T-cell (primary cell): ENCODE measurements around the gene DCP1B. TPM values are rescaled to one million over a fixed set of nuclear protein-coding genes. Genes with fewer than 3 reads are reported as not detected.

Experiments
- ATAC-seq, 4 experiments: fragments of 200-7000 bp in 3 of 4; fragments of 150-1000 bp in 1 of 4; cut with Tn5 transposase; replicated peaks in 1 of 4; 1 replicate in 3 of 4; 2 replicates in 1 of 4; pipeline ENCODE4 v1.10.0; 2021; ENCODE audit warnings: moderate library complexity in 3 of 4, mild to moderate bottlenecking in 2 of 4, moderate number of reproducible peaks in 1 of 4
- CTCF ChIA-PET, 2 donors: fragments of 300-600 bp; sonication (Branson Sonifier 250); formaldehyde crosslinking; loops; one replicate each; lab custom pipeline; 2022; ENCODE audit warnings: antibody characterized with exemption in 2 of 2; lab: Charles Lee
- POLR2A ChIA-PET, 2 donors: fragments of 300-600 bp; sonication (Branson Sonifier 250); formaldehyde crosslinking; loops; one replicate each; lab custom pipeline; 2022; ENCODE audit warnings: antibody characterized with exemption in 2 of 2; lab: Charles Lee
- DNase-seq, 35 experiments: peaks; one replicate each; pipeline versions ENCODE4 v3.0.0 to v3.0.0-alpha.2; 2013 to 2023
- H3K27ac ChIP-seq: one replicate; pipeline ENCODE4 v1.5.1; 2013; ENCODE audit warnings: low read length
- H3K27me3 ChIP-seq, 2 experiments: replicated peaks in 1 of 2; 1 replicate in 1 of 2; 2 replicates in 1 of 2; pipeline versions ENCODE4 v1.6.1 to v1.7.0; 2013; ENCODE audit warnings: low read length in 1 of 2, mixed read lengths in 1 of 2; ENCODE audit not compliant: control insufficient read depth in 2 of 2, insufficient read depth in 2 of 2; ENCODE audit errors: extremely low read depth in 1 of 2
- H3K36me3 ChIP-seq, 2 donors: 1 replicate in 1 of 2; 2 replicates in 1 of 2; pipeline versions ENCODE4 v1.6.1 to v1.7.0; 2013; ENCODE audit warnings: low read length in 1 of 2; ENCODE audit not compliant: control insufficient read depth in 2 of 2, insufficient read depth in 1 of 2; ENCODE audit errors: extremely low read depth in 1 of 2
- H3K4me1 ChIP-seq, 2 experiments: 1 replicate in 1 of 2; 2 replicates in 1 of 2; pipeline versions ENCODE4 v1.6.1 to v1.7.0; 2013; ENCODE audit warnings: low read length in 2 of 2, mixed read lengths in 1 of 2; ENCODE audit not compliant: insufficient read depth in 2 of 2, control insufficient read depth in 1 of 2; ENCODE audit errors: extremely low read depth in 1 of 2
- H3K4me3 ChIP-seq, 2 donors: 1 replicate in 1 of 2; 2 replicates in 1 of 2; pipeline versions ENCODE4 v1.5.1 to v1.7.0; 2013; ENCODE audit warnings: mild to moderate bottlenecking in 2 of 2, low read length in 1 of 2, moderate library complexity in 1 of 2; ENCODE audit not compliant: control insufficient read depth in 1 of 2; ENCODE audit errors: extremely low read depth in 1 of 2
- H3K9me3 ChIP-seq: 2 replicates; pipeline ENCODE4 v1.7.0; 2013
- H3K27ac Mint-ChIP-seq, 2 donors: one replicate each; pipeline ENCODE4 v1.8.0; 2020 to 2021; ENCODE audit warnings: mild to moderate bottlenecking in 2 of 2, mixed read lengths in 2 of 2
- H3K27me3 Mint-ChIP-seq, 2 donors: one replicate each; pipeline ENCODE4 v1.8.0; 2021 to 2022; ENCODE audit warnings: mixed read lengths in 2 of 2
- H3K36me3 Mint-ChIP-seq: one replicate; pipeline ENCODE4 v1.8.0; 2021; ENCODE audit warnings: mixed read lengths
- H3K4me1 Mint-ChIP-seq, 3 donors: one replicate each; pipeline ENCODE4 v1.8.0; 2020 to 2022; ENCODE audit warnings: mixed read lengths in 3 of 3, mild to moderate bottlenecking in 1 of 3
- H3K4me3 Mint-ChIP-seq, 3 donors: one replicate each; pipeline ENCODE4 v1.8.0; 2020 to 2022; ENCODE audit warnings: mild to moderate bottlenecking in 3 of 3, mixed read lengths in 3 of 3, moderate library complexity in 3 of 3
- H3K9me3 Mint-ChIP-seq, 3 donors: one replicate each; pipeline ENCODE4 v1.8.0; 2020 to 2022; ENCODE audit warnings: mixed read lengths in 3 of 3
- WGBS: methylation state at CpG from one replicate; pipeline ENCODE4 v1.1.5; 2013; ENCODE audit warnings: missing lambda C conversion rate; ENCODE audit not compliant: insufficient coverage; 5-methylcytosine and 5-hydroxymethylcytosine counted together
- total RNA-seq, 35 experiments: library from RNA in 6 of 35; stranded (reverse) in 6 of 35; fragments of 120-200 nt in 1 of 35; gene quantifications; one replicate each; pipeline versions ENCODE4 v1.2.1 to v1.2.4 and lab custom pipeline; 2013 to 2026

DCP1B gene
- total RNA-seq, 5 donors from 2014 or later (not counting 1 experiment from before 2014, with no cell fraction given), result 10.5 to 24.2 (median 20.3) TPM

- H3K4me1 Mint-ChIP-seq, result peaks cover 8 to 14% (median 10%) of the 10 kb centered on the region in 3 donors
- no peaks in the 10 kb centered on the region for H3K9me3 ChIP-seq
- no peaks in the 10 kb centered on the region for H3K36me3 Mint-ChIP-seq
- DNase-seq (no peak), ATAC-seq (no peak)
- H3K4me3 ChIP-seq, result no peak overlapping the region
- ChIA-PET CTCF (interaction anchor here (0.6 to 1.4 kb wide), 2 partner anchors 13 to 390 kb away, joined by 3 read pairs; no protein-coding TSS in a partner anchor), POLR2A (no interaction called here)
- H3K4me1 ChIP-seq, result peaks cover 0 to 6% of the 10 kb centered on the region in 2 experiments
- H3K27ac ChIP-seq, result no peak overlapping the region
- 94% methylated on average over 5 of the region's 7 CpGs for WGBS
- H3K4me3 Mint-ChIP-seq, result no peak overlapping the region
- H3K27me3 ChIP-seq, result peaks cover 0 to 30% of the 10 kb centered on the region in 2 experiments
- peaks cover 59 to 60% of the 10 kb centered on the region in 2 donors for H3K27me3 Mint-ChIP-seq
- no peaks in the 10 kb centered on the region for H3K9me3 Mint-ChIP-seq
- H3K27ac Mint-ChIP-seq, result no peak overlapping the region
- no peaks in the 10 kb centered on the region for H3K36me3 ChIP-seq
Observed at GRCh38 chr12:2047752-2048151, 43.5 kb upstream of the DCP1B start.

- Mint-ChIP-seq H3K27ac (no peak overlapping the region), H3K36me3 (no peaks in the 10 kb centered on the region), H3K9me3 (no peaks in the 10 kb centered on the region), H3K4me3 (no peak overlapping the region), H3K27me3 (peaks cover 62 to 64% of the 10 kb centered on the region in 2 donors), H3K4me1 (peaks cover 7 to 14% (median 8%) of the 10 kb centered on the region in 3 donors)
- H3K9me3 ChIP-seq, result no peaks in the 10 kb centered on the region
- peaks cover 0 to 3% of the 10 kb centered on the region in 2 experiments for H3K4me1 ChIP-seq
- DNase-seq, result no peak
- no peak overlapping the region for H3K27ac ChIP-seq
- ChIA-PET CTCF (no interaction called here), POLR2A (no interaction called here)
- no peaks in the 10 kb centered on the region for H3K36me3 ChIP-seq
- no CpG with 5 or more reads among the region's 4 CpGs for WGBS
- no peak for ATAC-seq
- peaks cover 0 to 26% of the 10 kb centered on the region in 2 experiments for H3K27me3 ChIP-seq
- no peak overlapping the region for H3K4me3 ChIP-seq
Observed at GRCh38 chr12:2046957-2047356, 42.7 kb upstream of the DCP1B start.

- Histone ChIP-seq H3K27me3 (peaks cover 0 to 13% of the 10 kb centered on the region in 2 experiments), H3K4me1 (no peaks in the 10 kb centered on the region), H3K9me3 (no peaks in the 10 kb centered on the region), H3K4me3 (no peak overlapping the region), H3K27ac (no peak overlapping the region), H3K36me3 (no peaks in the 10 kb centered on the region)
- Mint-ChIP-seq H3K4me1 (no peaks in the 10 kb centered on the region), H3K4me3 (no peak overlapping the region), H3K9me3 (no peaks in the 10 kb centered on the region), H3K36me3 (no peaks in the 10 kb centered on the region), H3K27ac (no peak overlapping the region), H3K27me3 (peaks cover 50 to 52% of the 10 kb centered on the region in 2 donors)
- WGBS, result 87% methylated on average over 3 of the region's 6 CpGs
- ChIA-PET POLR2A (no interaction called here), CTCF (no interaction called here)
- no peak for DNase-seq
- ATAC-seq, result no peak
Observed at GRCh38 chr12:2044165-2044564, 39.9 kb upstream of the DCP1B start.

GRCh38 chr12:2043054-2043453 is 38.8 kb upstream of the DCP1B start:
- peaks cover 0 to 9% of the 10 kb centered on the region in 2 experiments for H3K27me3 ChIP-seq
- no peak for ATAC-seq
- CTCF ChIA-PET, result no interaction called here
- H3K9me3 ChIP-seq, result no peaks in the 10 kb centered on the region
- Mint-ChIP-seq H3K27me3 (peaks cover 41% of the 10 kb centered on the region in 2 donors), H3K9me3 (no peaks in the 10 kb centered on the region), H3K36me3 (no peaks in the 10 kb centered on the region), H3K27ac (no peak overlapping the region), H3K4me3 (no peak overlapping the region), H3K4me1 (no peaks in the 10 kb centered on the region)
- 100% methylated on average over 1 of the region's 2 CpGs for WGBS
- H3K4me3 ChIP-seq, result no peak overlapping the region
- no peak overlapping the region for H3K27ac ChIP-seq
- no peaks in the 10 kb centered on the region for H3K36me3 ChIP-seq
- H3K4me1 ChIP-seq, result no peaks in the 10 kb centered on the region
- POLR2A ChIA-PET, result interaction anchor here in 1 of 2 donors (0.9 kb wide), 1 partner anchor 90 kb away, joined by 5 read pairs; no protein-coding TSS in a partner anchor
- DNase-seq, result no peak

GRCh38 chr12:2039034-2039433 is 34.8 kb upstream of the DCP1B start:
- Mint-ChIP-seq H3K36me3 (no peaks in the 10 kb centered on the region), H3K27ac (no peak overlapping the region), H3K9me3 (no peaks in the 10 kb centered on the region), H3K27me3 (peaks cover 41 to 43% of the 10 kb centered on the region in 2 donors), H3K4me3 (no peak overlapping the region), H3K4me1 (peaks cover 11 to 13% (median 12%) of the 10 kb centered on the region in 3 donors)
- no peak overlapping the region for H3K4me3 ChIP-seq
- peaks cover 0 to 10% of the 10 kb centered on the region in 2 experiments for H3K4me1 ChIP-seq
- H3K36me3 ChIP-seq, result no peaks in the 10 kb centered on the region
- peaks cover 0 to 19% of the 10 kb centered on the region in 2 experiments for H3K27me3 ChIP-seq
- DNase-seq (no peak), ATAC-seq (no peak)
- POLR2A ChIA-PET, result interaction anchor here in 1 of 2 donors (0.6 kb wide), 1 partner anchor 780 kb away, joined by 3 read pairs; no protein-coding TSS in a partner anchor
- CTCF ChIA-PET, result interaction anchor here in 1 of 2 donors (0.6 kb wide), 1 partner anchor 22 kb away, joined by 3 read pairs; no protein-coding TSS in a partner anchor
- H3K9me3 ChIP-seq, result no peaks in the 10 kb centered on the region
- H3K27ac ChIP-seq, result no peak overlapping the region

GRCh38 chr12:2035431-2036055 is 31.3 kb upstream of the DCP1B start:
- peaks cover 11 to 13% (median 12%) of the 10 kb centered on the region in 3 donors for H3K4me1 Mint-ChIP-seq
- Histone ChIP-seq H3K4me1 (peaks cover 0 to 10% of the 10 kb centered on the region in 2 experiments), H3K27me3 (peaks cover 0 to 18% of the 10 kb centered on the region in 2 experiments), H3K4me3 (peak overlapping the region; percentile 40 to 76), H3K9me3 (no peaks in the 10 kb centered on the region), H3K27ac (no peak overlapping the region), H3K36me3 (no peaks in the 10 kb centered on the region)
- no peaks in the 10 kb centered on the region for H3K36me3 Mint-ChIP-seq
- ATAC-seq (peak in 3 of 4 experiments; percentile 14 to 37 (median 32)), DNase-seq (peak in 1 of 35 experiments; percentile 9)
- H3K9me3 Mint-ChIP-seq, result no peaks in the 10 kb centered on the region
- WGBS, result 70% methylated on average over 6 of the region's 15 CpGs
- ChIA-PET CTCF (interaction anchor here in 1 of 2 donors (1.1 to 1.4 kb wide), 2 partner anchors 96 to 243 kb away, joined by 3 to 6 read pairs; no protein-coding TSS in a partner anchor), POLR2A (no interaction called here)
- peaks cover 40 to 45% of the 10 kb centered on the region in 2 donors for H3K27me3 Mint-ChIP-seq
- no peak overlapping the region for H3K27ac Mint-ChIP-seq
- peak overlapping the region; percentile 51 to 60 (median 59) for H3K4me3 Mint-ChIP-seq
